Rectal smooth muscle tissue (tissue), 1 donor: ENCODE measurements around the gene PLK2.

Source experiments
- H3K27ac ChIP-seq: one replicate; pipeline ENCODE4 v1.7.0; 2013; ENCODE audit warnings: low read depth, low read length, inconsistent platforms
- H3K27me3 ChIP-seq: one replicate; pipeline ENCODE4 v1.7.0; 2013; ENCODE audit warnings: low read length; ENCODE audit not compliant: control insufficient read depth, insufficient read depth
- H3K36me3 ChIP-seq: one replicate; pipeline ENCODE4 v1.7.0; 2013; ENCODE audit warnings: low read length; ENCODE audit not compliant: control insufficient read depth, insufficient read depth
- H3K4me1 ChIP-seq: one replicate; pipeline ENCODE4 v1.7.0; 2013; ENCODE audit warnings: low read length; ENCODE audit not compliant: control insufficient read depth, insufficient read depth
- H3K4me3 ChIP-seq: one replicate; pipeline ENCODE4 v1.7.0; 2013; ENCODE audit warnings: low read length
- H3K9ac ChIP-seq: one replicate; pipeline ENCODE4 v1.7.0; 2013; ENCODE audit warnings: low read length

The PLK2 gene

GRCh38 chr5:58454025-58454424 lies 5.9 kb downstream of the PLK2 start:
- Histone ChIP-seq H3K27me3 (no peaks in the 10 kb centered on the region), H3K27ac (no peak overlapping the region), H3K4me3 (no peak overlapping the region), H3K4me1 (no peaks in the 10 kb centered on the region), H3K36me3 (peaks cover 6% of the 10 kb centered on the region), H3K9ac (no peak overlapping the region)

- Histone ChIP-seq H3K4me1 (no peaks in the 10 kb centered on the region), H3K4me3 (no peak overlapping the region), H3K27me3 (no peaks in the 10 kb centered on the region), H3K9ac (no peak overlapping the region), H3K36me3 (peaks cover 6% of the 10 kb centered on the region), H3K27ac (no peak overlapping the region)
Observed at GRCh38 chr5:58453306-58453705, 6.6 kb downstream of the PLK2 start.

- no peak overlapping the region for H3K27ac ChIP-seq
- peaks cover 6% of the 10 kb centered on the region for H3K36me3 ChIP-seq
- H3K4me1 ChIP-seq = no peaks in the 10 kb centered on the region
- H3K4me3 ChIP-seq = no peak overlapping the region
- no peaks in the 10 kb centered on the region for H3K27me3 ChIP-seq
- no peak overlapping the region for H3K9ac ChIP-seq
Observed at GRCh38 chr5:58452566-58453258, 7.2 kb downstream of the PLK2 start.

GRCh38 chr5:58451732-58452565 lies 7.9 kb downstream of the PLK2 start:
- no peak overlapping the region for H3K27ac ChIP-seq

GRCh38 chr5:58450811-58451629 lies 8.9 kb downstream of the PLK2 start:
- Histone ChIP-seq H3K9ac (no peak overlapping the region), H3K4me1 (no peaks in the 10 kb centered on the region), H3K4me3 (no peak overlapping the region), H3K36me3 (peaks cover 6% of the 10 kb centered on the region), H3K27ac (no peak overlapping the region), H3K27me3 (no peaks in the 10 kb centered on the region)

More at GRCh38 chr5:58451732-58452565, 7.9 kb downstream of the PLK2 start:
- Histone ChIP-seq H3K36me3 (peaks cover 6% of the 10 kb centered on the region), H3K4me1 (no peaks in the 10 kb centered on the region), H3K27me3 (no peaks in the 10 kb centered on the region), H3K9ac (no peak overlapping the region), H3K4me3 (no peak overlapping the region)

GRCh38 chr5:58450018-58450417 lies 9.9 kb downstream of the PLK2 start:
- no peak overlapping the region for H3K27ac ChIP-seq
- peaks cover 3% of the 10 kb centered on the region for H3K36me3 ChIP-seq
- H3K4me3 ChIP-seq = no peak overlapping the region
- H3K27me3 ChIP-seq = no peaks in the 10 kb centered on the region
- H3K9ac ChIP-seq = no peak overlapping the region
- H3K4me1 ChIP-seq = no peaks in the 10 kb centered on the region

- H3K36me3 ChIP-seq = no peaks in the 10 kb centered on the region
Observed at GRCh38 chr5:58447226-58447625, 12.7 kb downstream of the PLK2 start.

GRCh38 chr5:58446024-58446423 lies 13.9 kb downstream of the PLK2 start:
- Histone ChIP-seq H3K4me3 (no peak overlapping the region), H3K27ac (no peak overlapping the region), H3K4me1 (no peaks in the 10 kb centered on the region), H3K9ac (no peak overlapping the region), H3K36me3 (no peaks in the 10 kb centered on the region), H3K27me3 (no peaks in the 10 kb centered on the region)

More at GRCh38 chr5:58447226-58447625, 12.7 kb downstream of the PLK2 start:
- Histone ChIP-seq H3K27ac (no peak overlapping the region), H3K4me3 (no peak overlapping the region), H3K4me1 (no peaks in the 10 kb centered on the region), H3K27me3 (no peaks in the 10 kb centered on the region), H3K9ac (no peak overlapping the region)

GRCh38 chr5:58444805-58445204 lies 15.1 kb downstream of the PLK2 start:
- Histone ChIP-seq H3K36me3 (no peaks in the 10 kb centered on the region), H3K9ac (no peak overlapping the region), H3K4me1 (no peaks in the 10 kb centered on the region), H3K4me3 (no peak overlapping the region), H3K27me3 (no peaks in the 10 kb centered on the region), H3K27ac (no peak overlapping the region)

GRCh38 chr5:58440901-58441460 lies 18.9 kb downstream of the PLK2 start:
- H3K36me3 ChIP-seq = no peaks in the 10 kb centered on the region
- no peaks in the 10 kb centered on the region for H3K27me3 ChIP-seq
- no peaks in the 10 kb centered on the region for H3K4me1 ChIP-seq
- H3K9ac ChIP-seq = no peak overlapping the region
- no peak overlapping the region for H3K4me3 ChIP-seq
- H3K27ac ChIP-seq = no peak overlapping the region

GRCh38 chr5:58439094-58439644 lies 20.7 kb downstream of the PLK2 start:
- no peak overlapping the region for H3K9ac ChIP-seq
- H3K27ac ChIP-seq = no peak overlapping the region
- H3K4me1 ChIP-seq = no peaks in the 10 kb centered on the region
- H3K4me3 ChIP-seq = no peak overlapping the region
- H3K36me3 ChIP-seq = no peaks in the 10 kb centered on the region
- H3K27me3 ChIP-seq = no peaks in the 10 kb centered on the region

- Histone ChIP-seq H3K27me3 (no peaks in the 10 kb centered on the region), H3K4me1 (no peaks in the 10 kb centered on the region), H3K9ac (no peak overlapping the region), H3K27ac (no peak overlapping the region), H3K36me3 (no peaks in the 10 kb centered on the region), H3K4me3 (no peak overlapping the region)
Observed at GRCh38 chr5:58437661-58438060, 22.2 kb downstream of the PLK2 start.
